A549 (cell line): ENCODE results near the gene PRRT4. TPM values are rescaled to one million over a fixed set of nuclear protein-coding genes. Genes with fewer than 3 reads are reported as not detected.

Source experiments
- ATAC-seq, 2 experiments: fragments of 200-7000 bp in 1 of 2; fragments of >200 bp in 1 of 2; cut with Nextera tagmentation in 1 of 2; cut with Tn5 transposase in 1 of 2; 3 replicates each; pipeline versions ENCODE4 v1.8.0 to v1.9.1; 2018 to 2020; ENCODE audit warnings: mild to moderate bottlenecking in 1 of 2, moderate library complexity in 1 of 2
- CTCF ChIA-PET: fragments of 300-600 bp; sonication (Branson Sonifier 250); formaldehyde crosslinking; extraction: SDS; loops from one replicate; lab custom pipeline; 2021; ENCODE audit warnings: antibody characterized with exemption, inconsistent platforms; lab: Yijun Ruan, JAX
- POLR2A ChIA-PET: fragments of 350-600 bp; formaldehyde crosslinking; extraction: SDS; loops from one replicate; lab custom pipeline; 2021; ENCODE audit warnings: antibody characterized with exemption, inconsistent platforms; lab: Yijun Ruan, JAX
- DNase-seq, 2 experiments: peaks; one replicate each; pipeline versions ENCODE4 v3.0.0 to v3.0.0-alpha.2; 2011 to 2016; ENCODE audit warnings: low read depth in 1 of 2, low spot score in 1 of 2
- FAIRE-seq: peaks from 2 replicates; lab custom pipeline; 2011; peaks lifted over from hg19 to GRCh38; lab: Jason Lieb, UNC
- H3K27ac ChIP-seq, 2 experiments: fragments of >200 bp; sonication (Bioruptor Twin); formaldehyde crosslinking; 3 replicates each; pipeline ENCODE4 v1.5.1; 2016 to 2017
- H3K4me1 ChIP-seq: fragments of >200 bp; sonication (Bioruptor Twin); formaldehyde crosslinking; 3 replicates; pipeline ENCODE4 v1.6.1; 2016
- H3K4me2 ChIP-seq: fragments of >200 bp; sonication (Bioruptor Twin); formaldehyde crosslinking; 3 replicates; pipeline ENCODE4 v1.6.1; 2016
- H3K4me3 ChIP-seq: fragments of >200 bp; sonication (Bioruptor Twin); formaldehyde crosslinking; 3 replicates; pipeline ENCODE4 v1.5.1; 2016
- H3K9me3 ChIP-seq: fragments of >200 bp; sonication (Bioruptor Twin); formaldehyde crosslinking; 3 replicates; pipeline ENCODE4 v1.6.1; 2016
- BHLHE40 ChIP-seq: IDR thresholded peaks from 2 replicates; pipeline ENCODE4 v1.6.1; 2012; ENCODE audit warnings: low read depth, low read length, inconsistent platforms
- CBX8 ChIP-seq: fragments of 200-600 bp; sonication (generic); IDR thresholded peaks from 2 replicates; pipeline ENCODE4 v1.6.1; 2016
- EHF ChIP-seq: fragments of 250-450 bp; sonication (Bioruptor Pico); IDR thresholded peaks from 2 replicates; pipeline ENCODE4 v1.5.0; 2020; ENCODE audit warnings: mild to moderate bottlenecking
- FOSB ChIP-seq: fragments of 250-450 bp; sonication (Bioruptor Pico); IDR thresholded peaks from 2 replicates; pipeline ENCODE4 v1.5.0; 2020; ENCODE audit warnings: mild to moderate bottlenecking, moderate library complexity
- FOXS1 ChIP-seq: fragments of 250-450 bp; sonication (Bioruptor Pico); IDR thresholded peaks from 2 replicates; pipeline ENCODE4 v1.5.0; 2020; ENCODE audit warnings: mild to moderate bottlenecking, moderate library complexity
- HDAC2 ChIP-seq: fragments of 200-600 bp; sonication (generic); IDR thresholded peaks from 2 replicates; pipeline ENCODE4 v1.6.1; 2016
- HOXB13 ChIP-seq: fragments of 250-450 bp; sonication (Bioruptor Pico); IDR thresholded peaks from 2 replicates; pipeline ENCODE4 v1.5.0; 2020; ENCODE audit warnings: low read depth, mild to moderate bottlenecking, moderate library complexity
- HOXB5 ChIP-seq: fragments of 250-450 bp; sonication (Bioruptor Pico); IDR thresholded peaks from 2 replicates; pipeline ENCODE4 v1.5.0; 2020; ENCODE audit warnings: mild to moderate bottlenecking, moderate library complexity
- JUN ChIP-seq, 2 experiments: fragments of >200 bp; sonication (Bioruptor Twin); formaldehyde crosslinking; IDR thresholded peaks; 2 replicates in 1 of 2; 3 replicates in 1 of 2; pipeline ENCODE4 v1.6.1; 2016 to 2017
- MAFK ChIP-seq: fragments of 450-650 bp; IDR thresholded peaks from 2 replicates; pipeline ENCODE4 v1.6.1; 2014; ENCODE audit not compliant: partially characterized antibody
- MAZ ChIP-seq: fragments of 150-350 bp; IDR thresholded peaks from 2 replicates; pipeline ENCODE4 v1.6.1; 2014; ENCODE audit warnings: antibody characterized with exemption, low read depth, low read length, borderline replicate concordance
- MYC ChIP-seq: IDR thresholded peaks from 2 replicates; pipeline ENCODE4 v1.6.1; 2012; ENCODE audit warnings: mild to moderate bottlenecking, inconsistent platforms, low read length, improper control_type of control experiment, borderline replicate concordance
- POLR2A ChIP-seq: IDR thresholded peaks from 2 replicates; pipeline ENCODE4 v1.6.1; 2012; ENCODE audit warnings: mild to moderate bottlenecking, low read length
- RCOR1 ChIP-seq: fragments of 150-350 bp; IDR thresholded peaks from 2 replicates; pipeline ENCODE4 v1.6.1; 2014; ENCODE audit warnings: antibody characterized with exemption, low read length, low read depth
- RNF2 ChIP-seq: fragments of 200-600 bp; sonication (generic); IDR thresholded peaks from 2 replicates; pipeline ENCODE4 v1.6.1; 2016; ENCODE audit warnings: low read depth, mild to moderate bottlenecking, antibody characterized with exemption, moderate library complexity, borderline replicate concordance
- ZC3H11A ChIP-seq: fragments of 450-650 bp; IDR thresholded peaks from 2 replicates; pipeline ENCODE4 v1.6.1; 2014; ENCODE audit warnings: antibody characterized with exemption, mild to moderate bottlenecking
- WGBS: methylation state at CpG from one replicate; pipeline ENCODE4 v1.1.6; 2017; ENCODE audit errors: missing lambda C conversion rate; 5-methylcytosine and 5-hydroxymethylcytosine counted together
- polyA plus RNA-seq, 4 experiments: library from polyadenylated mRNA; depleted of rRNA in 3 of 4; stranded (reverse); fragments of >200 nt; fragmentation: RNase III in 1 of 4; extraction: RNeasy Plus Mini Kit Qiagen cat#74134 plus additional on column Dnase treatment in 1 of 4; gene quantifications; 2 replicates in 3 of 4; 3 replicates in 1 of 4; pipeline ENCODE4 v1.2.3, GENCODE V29; 2011 to 2017
- TF ChIP-seq, protein P1 (sequence below): fragments of 150-350 bp; IDR thresholded peaks from 2 replicates; pipeline ENCODE4 v1.6.1; 2014; ENCODE audit warnings: low read depth, mild to moderate bottlenecking, low read length
- TF ChIP-seq, protein P2 (sequence below): fragments of 200-600 bp; sonication (generic); IDR thresholded peaks from 2 replicates; pipeline ENCODE4 v1.6.1; 2016; ENCODE audit warnings: antibody characterized with exemption, mild to moderate bottlenecking, moderate library complexity

The PRRT4 gene
- polyA plus RNA-seq, 2 of the 4 experiments (the other 2 are of a cell fraction), result 0.15 to 0.18 TPM

DNA sequence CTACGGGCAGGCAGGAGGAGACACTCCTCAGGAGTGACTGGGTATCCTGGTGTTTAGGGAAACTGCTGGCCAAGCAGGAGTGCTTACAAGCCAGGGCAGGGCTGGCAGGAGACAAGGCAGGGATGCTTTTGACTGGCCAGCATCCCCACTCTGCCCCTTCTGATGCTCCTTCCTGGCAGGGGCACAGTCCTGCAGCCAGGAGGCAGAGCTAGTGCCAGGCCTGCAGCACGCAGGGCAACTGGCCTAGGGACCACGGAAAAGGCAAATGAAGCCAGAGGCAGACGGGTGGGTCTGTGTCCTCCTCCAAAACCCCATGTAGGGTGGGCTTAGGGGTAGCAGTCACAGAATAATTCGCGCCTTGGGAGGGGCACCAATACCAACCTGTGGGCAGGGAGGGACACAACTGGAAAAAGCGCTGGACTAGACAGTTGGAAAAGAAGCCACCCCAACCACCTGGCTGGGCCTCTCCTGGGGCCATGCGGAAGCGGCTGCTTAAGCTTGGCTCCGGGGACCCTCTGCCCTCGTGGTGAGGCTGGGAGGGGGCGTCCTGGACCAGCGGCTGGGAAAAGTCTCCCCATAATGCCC, 43.5 kb upstream of the PRRT4 start:
- POLR2A ChIA-PET, result interaction anchor here (0.6 kb wide), 1 partner anchor 16 kb away, joined by 3 read pairs; no protein-coding TSS in a partner anchor
- peak in 1 of 2 experiments; percentile 39; a peak in 3 of 6 replicates for ATAC-seq
- peak overlapping the region; percentile 85 for H3K4me3 ChIP-seq
- TF ChIP-seq MAFK, result no peak
- no peak for TF ChIP-seq HOXB13 (CRISPR knock-in tag)
- no peak for TF ChIP-seq ZC3H11A
- no peak for TF ChIP-seq FOXS1 (CRISPR knock-in tag)
- TF ChIP-seq, protein P1, sequence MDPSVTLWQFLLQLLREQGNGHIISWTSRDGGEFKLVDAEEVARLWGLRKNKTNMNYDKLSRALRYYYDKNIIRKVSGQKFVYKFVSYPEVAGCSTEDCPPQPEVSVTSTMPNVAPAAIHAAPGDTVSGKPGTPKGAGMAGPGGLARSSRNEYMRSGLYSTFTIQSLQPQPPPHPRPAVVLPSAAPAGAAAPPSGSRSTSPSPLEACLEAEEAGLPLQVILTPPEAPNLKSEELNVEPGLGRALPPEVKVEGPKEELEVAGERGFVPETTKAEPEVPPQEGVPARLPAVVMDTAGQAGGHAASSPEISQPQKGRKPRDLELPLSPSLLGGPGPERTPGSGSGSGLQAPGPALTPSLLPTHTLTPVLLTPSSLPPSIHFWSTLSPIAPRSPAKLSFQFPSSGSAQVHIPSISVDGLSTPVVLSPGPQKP, result no peak
- TF ChIP-seq, protein P2, sequence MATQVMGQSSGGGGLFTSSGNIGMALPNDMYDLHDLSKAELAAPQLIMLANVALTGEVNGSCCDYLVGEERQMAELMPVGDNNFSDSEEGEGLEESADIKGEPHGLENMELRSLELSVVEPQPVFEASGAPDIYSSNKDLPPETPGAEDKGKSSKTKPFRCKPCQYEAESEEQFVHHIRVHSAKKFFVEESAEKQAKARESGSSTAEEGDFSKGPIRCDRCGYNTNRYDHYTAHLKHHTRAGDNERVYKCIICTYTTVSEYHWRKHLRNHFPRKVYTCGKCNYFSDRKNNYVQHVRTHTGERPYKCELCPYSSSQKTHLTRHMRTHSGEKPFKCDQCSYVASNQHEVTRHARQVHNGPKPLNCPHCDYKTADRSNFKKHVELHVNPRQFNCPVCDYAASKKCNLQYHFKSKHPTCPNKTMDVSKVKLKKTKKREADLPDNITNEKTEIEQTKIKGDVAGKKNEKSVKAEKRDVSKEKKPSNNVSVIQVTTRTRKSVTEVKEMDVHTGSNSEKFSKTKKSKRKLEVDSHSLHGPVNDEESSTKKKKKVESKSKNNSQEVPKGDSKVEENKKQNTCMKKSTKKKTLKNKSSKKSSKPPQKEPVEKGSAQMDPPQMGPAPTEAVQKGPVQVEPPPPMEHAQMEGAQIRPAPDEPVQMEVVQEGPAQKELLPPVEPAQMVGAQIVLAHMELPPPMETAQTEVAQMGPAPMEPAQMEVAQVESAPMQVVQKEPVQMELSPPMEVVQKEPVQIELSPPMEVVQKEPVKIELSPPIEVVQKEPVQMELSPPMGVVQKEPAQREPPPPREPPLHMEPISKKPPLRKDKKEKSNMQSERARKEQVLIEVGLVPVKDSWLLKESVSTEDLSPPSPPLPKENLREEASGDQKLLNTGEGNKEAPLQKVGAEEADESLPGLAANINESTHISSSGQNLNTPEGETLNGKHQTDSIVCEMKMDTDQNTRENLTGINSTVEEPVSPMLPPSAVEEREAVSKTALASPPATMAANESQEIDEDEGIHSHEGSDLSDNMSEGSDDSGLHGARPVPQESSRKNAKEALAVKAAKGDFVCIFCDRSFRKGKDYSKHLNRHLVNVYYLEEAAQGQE, result no peak
- TF ChIP-seq HDAC2, result no peak
- TF ChIP-seq MYC, result no peak
- no peak for TF ChIP-seq CBX8
- TF ChIP-seq BHLHE40, result no peak
- no peak for TF ChIP-seq RCOR1
- TF ChIP-seq POLR2A, result no peak
- TF ChIP-seq MAZ, result no peak
- TF ChIP-seq, all 56 proteins: peak for 0
- DNase-seq (no peak), FAIRE-seq (no peak)
- H3K9me3 ChIP-seq, result no peaks in the 10 kb centered on the region
- peak overlapping the region; percentile 93 for H3K4me2 ChIP-seq
- 47% methylated on average over 10 of the region's 13 CpGs for WGBS
- H3K4me1 ChIP-seq, result peaks cover 36% of the 10 kb centered on the region
- H3K27ac ChIP-seq, result peak overlapping the region; percentile 84 to 96
- CTCF ChIA-PET, result interaction anchor here (11.7 to 38.8 kb wide), 3 partner anchors 16 to 60 kb away, joined by 120 to 800 read pairs (median 695); partner anchors contain the start of gene RBM28

DNA sequence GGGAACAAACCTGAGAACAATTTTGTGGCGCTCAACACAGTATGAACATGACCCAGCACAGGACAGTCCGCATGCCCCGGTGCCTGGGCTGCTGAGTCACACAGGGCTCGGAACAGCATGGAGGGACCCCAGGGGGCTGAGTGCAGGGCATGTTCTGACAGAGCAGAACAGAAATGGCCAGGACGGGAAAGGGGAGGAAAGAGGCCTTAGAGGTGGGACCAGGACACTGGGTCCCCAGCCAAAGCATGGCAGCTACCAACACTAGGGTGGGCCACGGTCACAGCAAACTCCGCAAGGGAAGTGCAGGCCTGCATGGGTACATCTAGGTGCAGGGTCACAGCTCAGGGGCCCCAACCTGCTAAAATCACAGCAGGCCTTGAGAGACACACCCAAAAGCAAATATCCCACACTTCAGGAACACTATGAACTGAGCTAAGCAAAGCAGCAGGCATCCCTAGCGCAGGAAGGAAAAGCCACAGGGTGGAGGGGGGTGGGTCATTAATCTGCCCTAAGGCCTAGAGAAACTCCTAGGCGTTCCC, 42.7 kb upstream of the PRRT4 start:
- POLR2A ChIA-PET, result no interaction called here

GRCh38 chr7:128403676-128404075, 42.2 kb upstream of the PRRT4 start:
- FAIRE-seq (no peak), DNase-seq (no peak), ATAC-seq (no peak)
- H3K4me3 ChIP-seq, result no peak overlapping the region
- peak overlapping the region in 1 of 2 experiments; percentile 11; a peak in 1 of 6 replicates for H3K27ac ChIP-seq
- peak overlapping the region; percentile 93 for H3K4me2 ChIP-seq
- ChIA-PET CTCF (interaction anchor here (0.5 to 38.8 kb wide), 6 partner anchors 15 to 873 kb away, joined by 3 to 800 read pairs (median 82); partner anchors contain the start of gene RBM28), POLR2A (no interaction called here)
- WGBS, result 90% methylated on average over 5 of the region's 5 CpGs
- no peaks in the 10 kb centered on the region for H3K9me3 ChIP-seq
- no peak for TF ChIP-seq HOXB5 (CRISPR knock-in tag)
- TF ChIP-seq CBX8, result no peak
- peaks cover 32% of the 10 kb centered on the region for H3K4me1 ChIP-seq

More for the DNA sequence above, 42.7 kb upstream of the PRRT4 start:
- Histone ChIP-seq H3K9me3 (no peaks in the 10 kb centered on the region), H3K4me3 (peak overlapping the region; percentile 85; the same call in 2 of the 3 replicates), H3K4me2 (peak overlapping the region; percentile 93), H3K27ac (peak overlapping the region; percentile 84 to 96; a peak in 3 of 6 replicates), H3K4me1 (peaks cover 36% of the 10 kb centered on the region)
- TF ChIP-seq RNF2 (no peak), FOSB (CRISPR knock-in tag) (no peak), EHF (CRISPR knock-in tag) (no peak), JUN (IDR thresholded peaks at IDR 0.05) (no peak), CBX8 (no peak)
- no peak for FAIRE-seq
- no peak for ATAC-seq
- 84% methylated on average over 9 of the region's 9 CpGs for WGBS
- CTCF ChIA-PET, result interaction anchor here (0.6 to 38.8 kb wide), 4 partner anchors 15 to 59 kb away, joined by 3 to 800 read pairs (median 408); partner anchors contain the start of gene RBM28
- DNase-seq, result no peak
